ENCODE measurements around the gene FAHD2A.
"Not testable (repeated sequence)": the region's sequence is repeated elsewhere in the genome, so short reads cannot be mapped to it uniquely, and the experiment has no call there.

FAHD2A gene

GRCh38 chr2:95435872-95436209, 33.3 kb downstream of the FAHD2A start:
- DNase-seq (ENCODE audit: low spot score) = not testable (repeated sequence)

- DNase-seq (ENCODE audit: low spot score) = not testable (repeated sequence)
Measured at GRCh38 chr2:95442474-95443099, 40.1 kb downstream of the FAHD2A start.

- DNase-seq (ENCODE audit: low spot score) = not testable (repeated sequence)
Measured at GRCh38 chr2:95445317-95445716, 42.8 kb downstream of the FAHD2A start.

GRCh38 chr2:95463292-95463691, 60.8 kb downstream of the FAHD2A start:
- not testable (repeated sequence) for DNase-seq (ENCODE audit: low spot score)
